Psoas muscle (tissue), 8 donors: Measurements from ENCODE around the gene CCND3. TPM values are rescaled to one million over a fixed set of nuclear protein-coding genes. Genes with fewer than 3 reads are reported as not detected.

Experiments
- ATAC-seq, 4 donors: fragments of 200-7000 bp; cut with Tn5 transposase; one replicate each; pipeline ENCODE4 v1.9.1; 2020; ENCODE audit warnings: moderate library complexity in 3 of 4, mild to moderate bottlenecking in 2 of 4
- DNase-seq, 2 donors: peaks; one replicate each; pipeline ENCODE4 v3.0.0-alpha.2; 2020
- H3K27ac ChIP-seq: fragments of 200-600 bp; one replicate; pipeline ENCODE4 v1.8.0; 2022
- H3K27me3 ChIP-seq, 3 donors: fragments of 200-600 bp in 1 of 3; one replicate each; pipeline versions ENCODE4 v1.6.1 to v1.8.0; 2013 to 2022; ENCODE audit warnings: low read length in 2 of 3, mild to moderate bottlenecking in 2 of 3, moderate library complexity in 1 of 3; ENCODE audit not compliant: insufficient read depth in 3 of 3
- H3K36me3 ChIP-seq, 2 donors: fragments of 200-600 bp in 1 of 2; one replicate each; pipeline versions ENCODE4 v1.6.1 to v1.8.0; 2013 to 2022; ENCODE audit warnings: low read depth in 1 of 2, mild to moderate bottlenecking in 1 of 2, moderate library complexity in 1 of 2; ENCODE audit not compliant: insufficient read depth in 1 of 2
- H3K4me1 ChIP-seq: fragments of 200-600 bp; one replicate; pipeline ENCODE4 v1.8.0; 2022
- H3K4me3 ChIP-seq: fragments of 200-600 bp; one replicate; pipeline ENCODE4 v1.8.0; 2022; ENCODE audit warnings: mild to moderate bottlenecking
- H3K9me3 ChIP-seq: fragments of 200-600 bp; one replicate; pipeline ENCODE4 v1.8.0; 2022
- WGBS, 3 donors: extraction: QIAGEN DNeasy Blood & Tissue Kit; methylation state at CpG; one replicate each; pipeline versions ENCODE4 v1.1.6 to v1.1.7; 2013; 5-methylcytosine and 5-hydroxymethylcytosine counted together
- intact Hi-C, 2 donors: fragments of 100-400 bp; cut with DNase I; formaldehyde crosslinking; loops; one replicate each; pipeline versions ENCODE4 v1.11.0 to v1.14.2; 2022
- polyA plus RNA-seq, 3 donors: library from polyadenylated mRNA; stranded (reverse); fragments of 200-250 nt; gene quantifications; one replicate each; pipeline ENCODE4 v1.2.3, GENCODE V29; 2013
- total RNA-seq, 4 donors: library from RNA; stranded (reverse); fragmentation: NEBNext Ultra II Directional in 2 of 4; extraction: Animal tissue kit (Norgen Biotek cat#: 25700) in 2 of 4; gene quantifications; one replicate each; pipeline versions ENCODE4 v1.2.1 to v1.2.4, GENCODE V29; 2021 to 2023
- TF ChIP-seq, protein P1 (sequence below): fragments of 200-600 bp; IDR thresholded peaks from one replicate; pipeline ENCODE4 v1.8.0; 2022; ENCODE audit warnings: antibody characterized with exemption
- donor health status: healthy with polysubstance abuse.
- donor health status: DM: no; HTN: no; CAD: no; lungs with moderate emphysema.
- donor health status: Bipolar disorder and iron deficiency.
- donor health status: healthy.
- donor health status: DM: yes; HTN: yes; CAD: no.
- donor health status: DM: no; HTN: no; CAD: no.
- donor health status: DM: no; HTN: no; CAD: no.
- donor health status: DM: yes; HTN: yes; CAD: no.

The CCND3 gene
- total and polyA plus RNA-seq, 7 donors: 9.2 to 29.1 (median 19.9) TPM

DNA sequence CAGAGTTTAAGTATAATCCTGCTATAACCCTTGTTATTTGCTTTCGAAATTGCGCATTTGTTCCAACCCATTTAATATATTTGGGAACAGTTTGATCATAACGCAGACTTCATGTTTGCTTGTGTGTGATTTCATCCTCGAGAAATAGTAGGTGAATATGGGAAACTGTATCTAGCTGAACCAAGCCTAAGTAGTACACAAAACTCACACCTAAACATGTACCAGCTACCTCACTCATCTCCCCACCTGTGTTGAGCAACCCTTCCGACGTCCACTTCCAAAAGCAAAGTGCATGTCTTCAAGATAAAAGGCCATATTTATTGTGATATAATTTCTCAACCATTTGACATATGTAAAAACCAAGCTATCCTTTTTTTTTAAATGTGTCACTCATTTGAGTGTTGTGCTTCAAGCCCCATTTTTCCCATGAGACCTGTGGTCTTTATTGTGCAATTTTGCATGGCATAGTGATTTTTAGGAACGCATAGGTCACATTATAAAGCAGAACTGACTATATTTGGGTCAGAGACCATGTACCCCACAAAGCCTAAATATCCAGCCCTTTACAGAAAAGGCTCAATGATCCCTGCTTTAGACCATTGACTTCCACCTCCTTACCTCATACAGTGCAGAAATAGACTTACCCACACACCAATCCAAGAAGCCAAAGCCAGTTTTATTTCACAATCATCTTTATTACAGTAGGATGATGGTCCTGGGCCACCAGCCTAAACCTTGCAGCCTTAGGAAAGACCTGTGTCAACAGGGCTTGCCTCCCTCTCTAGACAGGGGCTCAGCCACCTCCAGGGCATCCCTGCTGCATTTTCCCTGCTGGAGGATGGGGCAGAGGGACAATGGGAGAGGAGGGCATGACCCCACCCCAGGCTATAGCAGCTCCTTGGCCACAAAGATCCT lies 7.1 kb downstream of the CCND3 start:
- TF ChIP-seq, protein P1, sequence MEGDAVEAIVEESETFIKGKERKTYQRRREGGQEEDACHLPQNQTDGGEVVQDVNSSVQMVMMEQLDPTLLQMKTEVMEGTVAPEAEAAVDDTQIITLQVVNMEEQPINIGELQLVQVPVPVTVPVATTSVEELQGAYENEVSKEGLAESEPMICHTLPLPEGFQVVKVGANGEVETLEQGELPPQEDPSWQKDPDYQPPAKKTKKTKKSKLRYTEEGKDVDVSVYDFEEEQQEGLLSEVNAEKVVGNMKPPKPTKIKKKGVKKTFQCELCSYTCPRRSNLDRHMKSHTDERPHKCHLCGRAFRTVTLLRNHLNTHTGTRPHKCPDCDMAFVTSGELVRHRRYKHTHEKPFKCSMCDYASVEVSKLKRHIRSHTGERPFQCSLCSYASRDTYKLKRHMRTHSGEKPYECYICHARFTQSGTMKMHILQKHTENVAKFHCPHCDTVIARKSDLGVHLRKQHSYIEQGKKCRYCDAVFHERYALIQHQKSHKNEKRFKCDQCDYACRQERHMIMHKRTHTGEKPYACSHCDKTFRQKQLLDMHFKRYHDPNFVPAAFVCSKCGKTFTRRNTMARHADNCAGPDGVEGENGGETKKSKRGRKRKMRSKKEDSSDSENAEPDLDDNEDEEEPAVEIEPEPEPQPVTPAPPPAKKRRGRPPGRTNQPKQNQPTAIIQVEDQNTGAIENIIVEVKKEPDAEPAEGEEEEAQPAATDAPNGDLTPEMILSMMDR: no peak
- no peaks in the 10 kb centered on the region for H3K9me3 ChIP-seq
- H3K4me3 ChIP-seq: no peak overlapping the region
- H3K36me3 ChIP-seq: peaks cover 11 to 61% of the 10 kb centered on the region in 2 donors
- 73 to 80% (median 76%) methylated on average over 7 of the region's 7 CpGs for WGBS, 3 donors
- H3K27me3 ChIP-seq: no peaks in the 10 kb centered on the region
- DNase-seq: no peak
- ATAC-seq: peak in 2 of 4 donors; percentile 47 to 51
- no peak overlapping the region for H3K27ac ChIP-seq
- H3K4me1 ChIP-seq: peaks cover 14% of the 10 kb centered on the region
- intact Hi-C loops: loop anchor here in 1 of 2 donors (5.0 kb wide), 1 partner anchor 108 kb away; no protein-coding TSS in a partner anchor

DNA sequence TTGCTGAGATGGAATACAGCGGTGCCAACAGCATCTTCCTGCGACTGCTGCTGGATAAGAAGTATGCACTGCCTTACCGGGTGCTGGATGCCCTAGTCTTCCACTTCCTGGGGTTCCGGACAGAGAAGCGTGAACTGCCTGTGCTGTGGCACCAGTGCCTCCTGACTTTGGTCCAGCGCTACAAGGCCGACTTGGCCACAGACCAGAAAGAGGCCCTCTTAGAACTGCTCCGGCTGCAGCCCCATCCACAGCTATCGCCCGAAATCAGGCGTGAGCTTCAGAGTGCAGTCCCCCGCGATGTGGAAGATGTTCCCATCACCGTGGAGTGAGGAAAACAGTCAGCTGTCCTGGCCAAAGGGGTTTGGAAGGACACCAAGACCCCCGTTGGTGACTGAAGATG lies 9.2 kb downstream of the CCND3 start:
- ATAC-seq: no peak
- H3K9me3 ChIP-seq: no peaks in the 10 kb centered on the region
- H3K4me1 ChIP-seq: peaks cover 7% of the 10 kb centered on the region
- intact Hi-C loops: no loop called here
- peaks cover 18 to 82% of the 10 kb centered on the region in 2 donors for H3K36me3 ChIP-seq
- no peak overlapping the region for H3K27ac ChIP-seq
- 79 to 85% (median 85%) methylated on average over 15 of the region's 15 CpGs for WGBS, 3 donors
- DNase-seq: no peak
- TF ChIP-seq, protein P1: no peak
- H3K27me3 ChIP-seq: no peaks in the 10 kb centered on the region
- H3K4me3 ChIP-seq: no peak overlapping the region

DNA sequence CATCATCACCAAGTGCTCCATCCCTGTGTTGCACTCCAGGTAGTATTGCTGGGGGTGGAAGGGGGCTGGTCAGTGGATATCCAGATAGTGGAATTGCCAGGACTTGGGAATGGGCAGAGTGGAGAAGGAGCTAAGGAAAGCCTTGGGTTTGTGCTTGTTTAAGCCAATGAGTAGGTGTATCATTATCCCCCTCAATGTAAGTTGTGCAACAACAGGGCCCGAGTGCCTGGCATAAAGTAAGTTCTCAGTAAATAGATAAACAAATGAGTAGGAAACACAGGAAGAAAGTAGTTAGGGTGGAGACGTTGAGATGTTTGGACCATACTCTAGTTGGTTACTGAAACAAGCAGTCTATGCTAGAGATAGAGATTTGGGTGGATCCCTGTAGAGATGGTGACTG lies 9.8 kb downstream of the CCND3 start:
- no peaks in the 10 kb centered on the region for H3K27me3 ChIP-seq
- no peak overlapping the region for H3K4me3 ChIP-seq
- no peaks in the 10 kb centered on the region for H3K9me3 ChIP-seq
- intact Hi-C loops: no loop called here
- no peak overlapping the region for H3K27ac ChIP-seq
- DNase-seq: no peak
- no peak for ATAC-seq
- TF ChIP-seq, protein P1: no peak
- H3K4me1 ChIP-seq: peaks cover 7% of the 10 kb centered on the region
- 56 to 68% (median 64%) methylated on average over 2 of the region's 2 CpGs for WGBS, 3 donors
- H3K36me3 ChIP-seq: peaks cover 18 to 88% of the 10 kb centered on the region in 2 donors

DNA sequence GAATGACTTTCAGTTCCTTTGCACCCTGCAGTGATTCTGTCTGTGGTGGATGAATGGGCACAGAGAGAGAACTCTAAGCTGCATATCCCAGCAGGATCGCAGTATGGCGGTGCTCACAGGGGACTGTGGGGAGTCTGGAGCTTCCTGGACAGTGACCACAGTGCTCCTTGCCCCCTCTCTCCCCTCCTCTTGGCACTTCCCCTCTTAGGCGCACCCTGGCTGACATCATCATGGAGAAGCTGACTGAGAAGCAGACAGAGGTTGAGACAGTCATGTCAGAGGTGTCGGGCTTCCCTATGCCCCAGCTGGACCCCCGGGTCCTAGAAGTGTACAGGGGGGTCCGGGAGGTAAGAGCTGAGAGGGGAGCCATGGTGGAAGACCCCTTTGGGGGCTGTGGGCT lies 11.7 kb downstream of the CCND3 start:
- H3K27me3 ChIP-seq: no peaks in the 10 kb centered on the region
- DNase-seq (no peak), ATAC-seq (peak in 1 of 4 donors; percentile 21)
- TF ChIP-seq, protein P1: no peak
- intact Hi-C loops: no loop called here
- H3K9me3 ChIP-seq: no peaks in the 10 kb centered on the region
- peaks cover 18 to 93% of the 10 kb centered on the region in 2 donors for H3K36me3 ChIP-seq
- 85 to 90% (median 88%) methylated on average over 6 of the region's 6 CpGs for WGBS, 3 donors
- no peak overlapping the region for H3K27ac ChIP-seq
- H3K4me1 ChIP-seq: no peaks in the 10 kb centered on the region
- no peak overlapping the region for H3K4me3 ChIP-seq
